AG04449 (cell line): ENCODE data around the gene CORO1C.

Source experiments
- CTCF ChIA-PET: fragments of 350-600 bp; formaldehyde crosslinking; extraction: SDS; loops from one replicate; lab custom pipeline; 2021; ENCODE audit warnings: antibody characterized with exemption; lab: Yijun Ruan, JAX
- POLR2A ChIA-PET: fragments of 400-600, 350-600 bp; formaldehyde crosslinking; extraction: SDS; loops from one replicate; lab custom pipeline; 2020; ENCODE audit warnings: antibody characterized with exemption, inconsistent platforms; lab: Yijun Ruan, JAX
- DNase-seq: peaks from one replicate; pipeline ENCODE4 v3.0.0-alpha.2; 2010; ENCODE audit warnings: low read depth, low spot score
- H3K4me3 ChIP-seq: 2 replicates; pipeline ENCODE4 v1.5.1; 2011; ENCODE audit warnings: low read depth, mild to moderate bottlenecking, control low read depth, low read length
- CTCF ChIP-seq: IDR thresholded peaks from one replicate; pipeline ENCODE4 v1.5.1; 2011; ENCODE audit warnings: mild to moderate bottlenecking, moderate library complexity, low read length, control low read depth, inconsistent platforms; ENCODE audit not compliant: insufficient read depth; ENCODE audit errors: missing control alignments

The CORO1C gene

GRCh38 chr12:108606492-108606891 is 124.8 kb downstream of the CORO1C start:
- ChIA-PET POLR2A (no interaction called here), CTCF (interaction anchor here (1.0 to 17.4 kb wide), 3 partner anchors 11 to 40 kb away, joined by 3 to 1115 read pairs (median 106); partner anchors contain the start of genes ISCU and SART3)
- H3K4me3 ChIP-seq = no peak overlapping the region
- no peak for DNase-seq
- no peak for TF ChIP-seq CTCF

GRCh38 chr12:108605690-108606406 is 125.5 kb downstream of the CORO1C start:
- H3K4me3 ChIP-seq = no peak overlapping the region
- no peak for DNase-seq
- no peak for TF ChIP-seq CTCF
- ChIA-PET POLR2A (no interaction called here), CTCF (interaction anchor here (1.0 to 17.4 kb wide), 3 partner anchors 10 to 39 kb away, joined by 3 to 1115 read pairs (median 106); partner anchors contain the start of genes ISCU and SART3)

GRCh38 chr12:108605000-108605689 is 126.2 kb downstream of the CORO1C start:
- DNase-seq = no peak
- TF ChIP-seq CTCF = no peak
- no peak overlapping the region for H3K4me3 ChIP-seq
- POLR2A ChIA-PET = no interaction called here
- CTCF ChIA-PET = interaction anchor here (0.9 to 9.0 kb wide), 3 partner anchors 15 to 41 kb away, joined by 3 to 106 read pairs (median 5); no protein-coding TSS in a partner anchor

- ChIA-PET CTCF (interaction anchor here (0.9 to 9.0 kb wide), 5 partner anchors 10 to 41 kb away, joined by 3 to 106 read pairs (median 3); no protein-coding TSS in a partner anchor), POLR2A (no interaction called here)
- DNase-seq = no peak
- no peak overlapping the region for H3K4me3 ChIP-seq
- TF ChIP-seq CTCF = no peak
Observed at GRCh38 chr12:108604208-108604941, 126.9 kb downstream of the CORO1C start.

GRCh38 chr12:108603743-108604142 is 127.6 kb downstream of the CORO1C start:
- no peak overlapping the region for H3K4me3 ChIP-seq
- DNase-seq = no peak
- TF ChIP-seq CTCF = no peak
- ChIA-PET POLR2A (no interaction called here), CTCF (interaction anchor here (1.2 to 9.0 kb wide), 4 partner anchors 9 to 40 kb away, joined by 3 to 106 read pairs (median 4); no protein-coding TSS in a partner anchor)
